ENCODE data around the gene STAT3.
"Not testable (repeated sequence)": the region's sequence is repeated elsewhere in the genome, so short reads cannot be mapped to it uniquely, and the experiment has no call there.

The STAT3 gene

GRCh38 chr17:42386777-42387657 is 1.2 kb downstream of the STAT3 start:
- DNase-seq (ENCODE audit: low read depth in 1 of 2, low spot score in 1 of 2): no peak

GRCh38 chr17:42381898-42382297 is 6.3 kb downstream of the STAT3 start:
- no peak for DNase-seq (ENCODE audit: low read depth in 1 of 2, low spot score in 1 of 2)

GRCh38 chr17:42380935-42381334 is 7.3 kb downstream of the STAT3 start:
- no peak for DNase-seq (ENCODE audit: low read depth in 1 of 2, low spot score in 1 of 2)

GRCh38 chr17:42378959-42379594 is 9.2 kb downstream of the STAT3 start:
- no peak for DNase-seq (ENCODE audit: low read depth in 1 of 2, low spot score in 1 of 2)

DNA sequence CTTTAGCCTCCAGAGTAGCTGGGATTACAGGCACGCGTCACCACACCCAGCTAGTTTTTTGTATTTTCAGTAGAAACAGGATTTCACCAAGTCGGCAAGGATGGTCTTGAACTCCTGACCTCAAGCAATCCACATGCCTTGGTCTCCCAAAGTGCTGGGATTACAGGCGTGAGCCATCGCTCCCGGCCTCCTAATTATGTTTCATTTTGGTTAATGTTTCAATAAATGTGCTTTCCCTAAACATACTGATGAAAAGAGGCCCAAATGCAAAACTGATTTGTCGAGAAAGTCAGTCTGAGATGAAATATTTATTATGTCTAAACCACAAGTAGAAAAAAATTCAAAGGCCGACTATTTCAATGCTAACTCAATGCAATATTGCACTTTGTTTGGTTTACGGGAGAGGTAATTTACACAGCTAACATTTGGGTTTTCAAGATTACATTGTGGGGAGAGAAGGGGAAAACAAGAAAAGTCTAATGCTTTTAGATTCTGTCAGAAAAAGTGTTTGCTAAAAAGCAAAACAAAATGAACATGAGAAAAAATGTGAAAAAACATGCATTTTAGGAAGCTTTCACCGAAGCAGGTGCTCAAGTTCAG is 9.8 kb downstream of the STAT3 start:
- DNase-seq (ENCODE audit: low read depth in 1 of 2, low spot score in 1 of 2): no peak

DNA sequence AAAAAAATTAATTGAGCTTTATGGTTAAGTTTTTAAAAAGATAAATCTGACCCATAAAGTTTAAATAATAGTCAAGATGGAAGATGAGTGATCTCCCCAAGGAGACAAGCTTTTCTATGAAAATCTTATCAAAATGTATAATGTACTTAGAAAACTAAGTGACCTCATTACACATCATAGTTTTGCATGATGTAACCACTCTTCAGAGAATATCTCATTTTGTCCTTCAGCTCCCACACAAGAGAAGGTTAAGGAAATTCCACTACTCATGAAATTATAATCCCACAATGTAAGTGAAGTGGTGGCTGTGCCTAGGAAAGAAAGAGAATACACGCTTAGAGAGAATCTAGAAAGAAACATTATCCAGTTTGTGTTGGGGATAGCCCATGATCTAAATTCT is 14.3 kb downstream of the STAT3 start:
- DNase-seq (ENCODE audit: low read depth in 1 of 2, low spot score in 1 of 2): no peak

GRCh38 chr17:42372142-42372541 is 16.1 kb downstream of the STAT3 start:
- no peak for DNase-seq (ENCODE audit: low read depth in 1 of 2, low spot score in 1 of 2)

DNA sequence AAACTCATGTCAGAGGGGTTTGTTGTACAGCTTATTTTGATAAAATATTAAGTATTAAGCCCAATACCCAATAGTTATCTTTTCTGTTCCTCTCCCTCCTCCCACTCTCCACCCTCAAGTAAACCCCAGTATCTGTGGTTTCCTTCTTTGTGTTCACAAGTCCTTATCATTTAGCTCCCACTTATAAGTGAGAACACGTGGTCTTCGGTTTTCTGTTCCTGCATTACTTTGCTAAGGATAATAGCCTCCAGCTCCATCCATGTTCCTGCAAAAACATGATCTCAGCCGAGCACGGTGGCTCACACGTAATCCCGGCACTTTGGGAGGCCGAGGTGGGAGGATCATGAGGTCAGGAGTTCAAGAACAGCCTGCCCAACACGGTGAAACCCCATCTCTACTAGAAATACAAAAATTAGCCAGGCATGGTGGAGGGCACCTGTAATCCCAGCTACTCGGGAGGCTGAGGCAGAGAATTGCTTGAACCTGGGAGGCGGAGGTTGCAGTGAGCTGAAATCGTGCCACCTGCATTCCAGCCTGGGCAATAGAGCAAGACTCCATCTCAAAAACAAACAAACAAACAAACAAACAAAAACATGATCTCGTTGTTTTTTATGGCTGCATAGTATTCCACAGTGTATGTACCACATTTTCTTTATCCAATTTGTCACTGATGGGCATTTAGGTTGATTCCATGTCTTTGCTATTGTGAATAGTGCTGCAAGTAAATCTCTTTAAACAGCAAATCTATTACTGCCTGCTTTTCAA is 19.3 kb downstream of the STAT3 start:
- DNase-seq (ENCODE audit: low read depth in 1 of 2, low spot score in 1 of 2): not testable (repeated sequence)

DNA sequence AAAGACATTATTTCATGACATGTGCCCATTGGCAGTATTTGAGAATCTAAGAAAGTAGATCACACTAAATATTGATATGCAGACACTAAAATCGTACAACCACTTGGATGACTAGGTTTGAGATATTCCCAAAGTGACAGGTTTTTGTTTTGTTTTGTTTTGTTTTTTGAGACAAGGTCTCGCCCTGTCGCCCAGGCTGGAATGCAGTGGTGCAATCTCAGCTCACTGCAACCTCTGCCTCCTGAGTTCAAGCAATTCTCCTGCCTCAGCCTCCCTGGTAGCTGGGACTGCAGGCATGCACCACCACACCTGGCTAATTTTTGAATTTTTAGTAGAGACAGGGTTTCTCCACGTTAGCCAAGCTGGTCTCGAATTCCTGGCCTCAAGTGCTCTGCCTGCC is 19.9 kb downstream of the STAT3 start:
- DNase-seq (ENCODE audit: low read depth in 1 of 2, low spot score in 1 of 2): not testable (repeated sequence)

GRCh38 chr17:42366176-42367023 is 21.8 kb downstream of the STAT3 start:
- not testable (repeated sequence) for DNase-seq (ENCODE audit: low read depth in 1 of 2, low spot score in 1 of 2)

DNA sequence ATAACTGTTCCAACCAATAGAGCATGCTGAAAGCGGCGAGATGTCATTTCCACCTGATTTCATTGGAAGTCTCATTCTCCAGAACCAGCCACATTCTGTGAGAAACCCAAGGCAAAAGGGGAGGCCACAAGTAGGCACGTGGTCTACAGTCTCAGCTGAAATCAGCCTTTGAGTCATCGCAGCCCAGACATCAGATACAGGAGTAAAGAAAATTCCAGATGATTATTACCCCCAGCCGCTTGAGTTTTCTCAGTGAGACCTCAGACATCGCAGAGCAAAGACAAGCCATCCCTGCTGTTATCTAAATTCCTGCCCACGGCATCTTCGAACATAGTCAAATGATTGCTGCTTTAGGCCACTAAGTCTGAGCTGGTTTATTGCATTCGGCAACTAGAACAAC is 23.1 kb downstream of the STAT3 start:
- no peak for DNase-seq (ENCODE audit: low read depth in 1 of 2, low spot score in 1 of 2)

DNA sequence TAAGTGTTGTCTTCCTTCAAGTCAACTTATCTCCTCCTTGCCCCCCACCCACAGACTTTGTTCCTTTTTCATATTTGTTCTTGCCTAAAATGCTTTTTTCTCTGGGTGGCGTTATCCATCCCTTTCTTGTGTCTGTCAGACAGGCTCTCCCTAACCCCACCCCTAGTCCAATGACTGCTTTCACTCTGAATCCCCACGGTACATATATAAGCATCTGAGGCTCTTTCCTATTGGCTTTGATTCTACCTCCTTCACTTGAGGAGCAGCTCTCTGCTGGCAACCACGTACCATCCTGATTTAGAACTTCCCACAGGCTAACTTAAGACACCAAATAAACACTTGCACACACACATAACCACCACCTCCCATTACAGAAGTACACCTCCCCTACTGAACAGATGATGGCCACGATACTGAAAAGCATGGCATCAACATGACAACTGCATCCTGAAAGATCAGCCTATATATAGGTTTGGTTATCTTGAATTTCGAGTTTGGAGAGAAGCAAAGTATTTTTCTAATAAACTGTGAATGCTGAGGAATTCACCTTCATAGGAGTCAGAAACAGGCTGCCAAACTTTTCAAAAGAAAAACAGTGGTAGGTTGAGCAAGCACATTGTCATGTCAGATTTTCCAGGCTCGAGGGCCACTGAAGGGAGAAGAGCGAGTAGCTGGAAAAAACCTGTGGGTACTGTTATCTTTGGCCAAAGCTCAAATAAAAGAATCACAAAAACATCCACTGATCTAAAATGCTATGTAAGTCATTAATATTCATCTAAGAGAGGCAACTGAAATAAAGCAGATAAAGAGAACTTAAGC is 24.3 kb downstream of the STAT3 start:
- no peak for DNase-seq (ENCODE audit: low read depth in 1 of 2, low spot score in 1 of 2)

DNA sequence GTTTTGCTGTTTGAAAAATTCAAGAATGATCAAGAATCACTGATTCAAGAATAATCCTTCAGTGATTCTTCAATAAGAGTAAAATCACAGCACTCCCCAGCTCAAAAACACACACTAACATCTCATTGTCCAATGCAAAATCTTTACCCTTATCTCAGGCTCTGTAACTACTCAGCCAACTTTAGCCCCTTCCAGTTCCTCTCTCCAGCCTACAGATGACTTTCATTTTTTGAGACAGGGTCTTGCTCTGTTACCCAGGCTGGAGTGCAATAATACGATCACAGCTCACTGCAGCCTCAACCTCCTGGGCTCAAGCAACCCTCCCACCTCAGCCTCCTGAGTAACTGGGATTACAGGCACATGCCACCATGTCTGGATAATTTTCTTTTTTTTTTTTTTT is 25.0 kb downstream of the STAT3 start:
- DNase-seq (ENCODE audit: low read depth in 1 of 2, low spot score in 1 of 2): no peak

DNA sequence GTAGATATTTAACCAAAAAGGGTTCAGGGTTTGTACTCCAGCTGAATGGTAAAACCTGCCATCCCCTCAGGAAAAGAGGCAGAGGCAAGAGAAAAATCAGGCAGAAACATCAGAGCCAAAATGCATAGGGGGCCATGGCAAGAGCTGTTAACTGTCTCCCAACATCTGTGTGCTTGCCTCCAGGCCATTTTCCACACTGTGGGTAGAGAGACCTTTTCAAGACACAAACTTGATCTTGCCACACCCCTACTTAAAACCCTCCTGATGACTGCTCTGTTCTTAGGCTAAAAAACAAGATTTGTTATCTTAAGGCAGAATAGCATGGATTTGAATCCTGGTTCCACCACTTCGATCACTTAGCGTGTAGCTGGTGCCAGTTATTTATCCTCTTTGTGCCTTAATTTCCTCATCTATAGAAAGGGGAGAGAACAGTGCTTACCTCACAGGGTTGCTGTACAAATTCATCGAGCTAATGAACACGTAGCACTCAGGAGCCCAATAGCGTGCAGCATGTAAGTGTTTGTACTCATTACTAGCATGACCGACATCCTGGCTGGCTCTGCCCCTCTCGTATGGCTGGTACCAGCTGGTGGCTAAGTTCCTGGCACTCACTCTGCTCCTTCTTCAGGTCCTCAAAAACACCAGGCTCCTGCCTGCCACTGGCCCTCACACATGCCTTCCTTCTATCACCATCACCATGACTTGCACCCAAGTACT is 25.8 kb downstream of the STAT3 start:
- DNase-seq (ENCODE audit: low read depth in 1 of 2, low spot score in 1 of 2): no peak

GRCh38 chr17:42361781-42362186 is 26.5 kb downstream of the STAT3 start:
- peak in 1 of 2 donors; percentile 18 for DNase-seq (ENCODE audit: low read depth in 1 of 2, low spot score in 1 of 2)

- DNase-seq (ENCODE audit: low read depth in 1 of 2, low spot score in 1 of 2): not testable (repeated sequence)
Observed at GRCh38 chr17:42360388-42360787, 27.9 kb downstream of the STAT3 start.

- no peak for DNase-seq (ENCODE audit: low read depth in 1 of 2, low spot score in 1 of 2)
Observed at GRCh38 chr17:42359133-42359532, 29.1 kb downstream of the STAT3 start.

GRCh38 chr17:42358434-42358833 is 29.8 kb downstream of the STAT3 start:
- no peak for DNase-seq (ENCODE audit: low read depth in 1 of 2, low spot score in 1 of 2)

All from stimulated activated CD4-positive, alpha-beta T cell treated with anti-CD3 and anti-CD28 coated beads, Interleukin-15, amount 100 ng/mL, for 1 hour (primary cell).